Panc1 (cell line): Measurements from ENCODE around the gene OXTR. TPM values are rescaled to one million over a fixed set of nuclear protein-coding genes. Genes with fewer than 3 reads are reported as not detected.

Experiments used
- ATAC-seq: fragments of 200-7000 bp; cut with Tn5 transposase; 2 replicates; pipeline ENCODE4 v1.9.1; 2020; ENCODE audit warnings: mild to moderate bottlenecking, moderate library complexity
- BruUV-seq: library from RNA; stranded (reverse); fragments of 400-500 nt; replicated peaks from 2 replicates; lab custom pipeline; 2021; lab: Mats Ljungman, UMichigan
- CTCF ChIA-PET: fragments of 300-600 bp; sonication (Branson Sonifier 250); formaldehyde crosslinking; loops from one replicate; lab custom pipeline; 2022; ENCODE audit warnings: antibody characterized with exemption; lab: Charles Lee
- POLR2A ChIA-PET: fragments of 300-600 bp; sonication (Branson Sonifier 250); formaldehyde crosslinking; loops from one replicate; lab custom pipeline; 2022; ENCODE audit warnings: antibody characterized with exemption; lab: Charles Lee
- DNase-seq: peaks from one replicate; pipeline ENCODE4 v3.0.0-alpha.2; 2010; ENCODE audit warnings: low read depth, low spot score
- H3K27ac ChIP-seq: 2 replicates; pipeline ENCODE4 v1.5.1; 2011; ENCODE audit warnings: mild to moderate bottlenecking, low read length, inconsistent platforms
- H3K27me3 ChIP-seq: fragments of 200-500 bp; sonication (Bioruptor generic); 2 replicates; pipeline ENCODE4 v1.6.0; 2014; ENCODE audit warnings: low read length, inconsistent platforms; ENCODE audit not compliant: control insufficient read depth, insufficient read depth
- H3K36me3 ChIP-seq: fragments of 200-500 bp; sonication (Bioruptor generic); 2 replicates; pipeline ENCODE4 v1.5.1; 2014; ENCODE audit warnings: inconsistent platforms, mild to moderate bottlenecking, low read length, moderate library complexity; ENCODE audit not compliant: control insufficient read depth, insufficient read depth
- H3K4me1 ChIP-seq: 2 replicates; pipeline ENCODE4 v1.5.1; 2011; ENCODE audit warnings: inconsistent platforms, mild to moderate bottlenecking, low read length, moderate library complexity; ENCODE audit not compliant: control insufficient read depth, insufficient read depth
- H3K4me3 ChIP-seq, 2 experiments: 2 replicates each; pipeline ENCODE4 v1.5.1; 2011 to 2012; ENCODE audit warnings: low read depth in 2 of 2, low read length in 2 of 2, mild to moderate bottlenecking in 2 of 2, inconsistent platforms in 1 of 2, moderate library complexity in 1 of 2
- H3K9me3 ChIP-seq: fragments of 200-500 bp; sonication (Bioruptor generic); 2 replicates; pipeline ENCODE4 v1.5.1; 2014; ENCODE audit warnings: low read depth, mild to moderate bottlenecking, inconsistent platforms, low read length, moderate library complexity; ENCODE audit not compliant: control insufficient read depth, insufficient read depth
- CTCF ChIP-seq: fragments of 450-650 bp; IDR thresholded peaks from 2 replicates; pipeline ENCODE4 v1.5.1; 2017; ENCODE audit warnings: mild to moderate bottlenecking
- POLR2AphosphoS5 ChIP-seq: IDR thresholded peaks from 2 replicates; pipeline ENCODE4 v1.6.1; 2012; ENCODE audit warnings: mild to moderate bottlenecking, low read depth, low read length, moderate library complexity
- REST ChIP-seq, 2 experiments: IDR thresholded peaks; 2 replicates each; pipeline ENCODE4 v1.6.1; 2011 to 2012; ENCODE audit warnings: low read depth in 2 of 2, control low read depth in 1 of 2, low read length in 1 of 2, mild to moderate bottlenecking in 1 of 2, moderate library complexity in 1 of 2; ENCODE audit not compliant: insufficient read depth in 1 of 2
- SIN3A ChIP-seq: IDR thresholded peaks from 2 replicates; pipeline ENCODE4 v1.6.1; 2012; ENCODE audit warnings: low read depth, mild to moderate bottlenecking, low read length, moderate library complexity, borderline replicate concordance; ENCODE audit not compliant: insufficient read depth
- TCF7L2 ChIP-seq: IDR thresholded peaks from 2 replicates; pipeline ENCODE4 v1.6.1; 2011; ENCODE audit warnings: mild to moderate bottlenecking, low read depth, low read length, inconsistent platforms
- in situ Hi-C: cut with HindIII; loops from 2 replicates; pipeline ENCODE4 v1.10.0; 2016; ENCODE audit warnings: low sequenced_read_pairs, low pct_unique_long_range_greater_than_20kb
- intact Hi-C: fragments of 100-400 bp; cut with micrococcal nuclease; formaldehyde crosslinking; loops from one replicate; pipeline ENCODE4 v1.10.0; 2022; ENCODE audit not compliant: unreplicated experiment
- total RNA-seq: library from RNA; stranded (reverse); gene quantifications from one replicate; pipeline ENCODE4 v1.2.1, GENCODE V29; 2021; ENCODE audit not compliant: unreplicated experiment

Gene OXTR
- total RNA-seq, 1 experiment from 2014 or later, result 2.7 TPM

- ChIA-PET CTCF (no interaction called here), POLR2A (no interaction called here)
- no TSS peak for BruUV-seq
- H3K27me3 ChIP-seq, result no peaks in the 10 kb centered on the region
- in situ Hi-C loops (no loop called here), intact Hi-C loops (no loop called here)
- H3K9me3 ChIP-seq, result no peaks in the 10 kb centered on the region
- no peak overlapping the region for H3K27ac ChIP-seq
- ATAC-seq, result peak; percentile 62; the same call in 1 of the 2 replicates
- no peaks in the 10 kb centered on the region for H3K36me3 ChIP-seq
- H3K4me1 ChIP-seq, result no peaks in the 10 kb centered on the region
- H3K4me3 ChIP-seq, result no peak overlapping the region
- no peak for DNase-seq
- TF ChIP-seq CTCF (peak; percentile 47), REST (IDR thresholded peaks at IDR 0.05; ENCODE audit: insufficient read depth in 1 of 2, low read depth in 2 of 2, low read length in 1 of 2) (no peak)
Measured at GRCh38 chr3:8713901-8714759, 55.3 kb downstream of the OXTR start.

GRCh38 chr3:8712908-8713255 lies 56.5 kb downstream of the OXTR start:
- Histone ChIP-seq H3K27me3 (no peaks in the 10 kb centered on the region), H3K4me1 (no peaks in the 10 kb centered on the region), H3K4me3 (no peak overlapping the region), H3K36me3 (no peaks in the 10 kb centered on the region), H3K27ac (no peak overlapping the region), H3K9me3 (no peaks in the 10 kb centered on the region)
- TF ChIP-seq CTCF (no peak), POLR2AphosphoS5 (no peak), SIN3A (no peak), TCF7L2 (no peak), REST (IDR thresholded peaks at IDR 0.05; ENCODE audit: insufficient read depth in 1 of 2, low read depth in 2 of 2, low read length in 1 of 2) (no peak)
- BruUV-seq, result no TSS peak
- ATAC-seq, result no peak
- ChIA-PET CTCF (no interaction called here), POLR2A (no interaction called here)
- intact Hi-C loops, result no loop called here
- no peak for DNase-seq
- in situ Hi-C loops, result no loop called here
